GM12878 (cell line): ENCODE data around the gene SNX10. TPM values are rescaled to one million over a fixed set of nuclear protein-coding genes. Genes with fewer than 3 reads are reported as not detected.

Experiments used
- ATAC-seq: fragments of 200-7000 bp; cut with Tn5 transposase; 3 replicates; pipeline ENCODE4 v1.9.1; 2020; ENCODE audit warnings: mild to moderate bottlenecking, moderate library complexity
- BruUV-seq: library from RNA; stranded (reverse); fragments of 400-500 nt; replicated peaks from 2 replicates; lab custom pipeline; 2021; lab: Mats Ljungman, UMichigan
- CTCF ChIA-PET: fragments of 300-600 bp; sonication (Branson Sonifier 250); formaldehyde crosslinking; extraction: SDS; loops from one replicate; lab custom pipeline; 2021; ENCODE audit warnings: inconsistent platforms; lab: Yijun Ruan, JAX
- POLR2A ChIA-PET: fragments of 350-600 bp; formaldehyde crosslinking; extraction: SDS; loops from one replicate; lab custom pipeline; 2021; ENCODE audit warnings: inconsistent platforms; lab: Charles Lee
- RAD21 ChIA-PET: fragments of 300-600 bp; sonication (Branson Sonifier 250); formaldehyde crosslinking; loops from one replicate; lab custom pipeline; 2023; ENCODE audit warnings: antibody characterized with exemption; ENCODE audit not compliant: unreplicated experiment; lab: Charles Lee
- SMC1A ChIA-PET: fragments of 300-600 bp; sonication (Branson Sonifier 250); formaldehyde crosslinking; loops from one replicate; lab custom pipeline; 2023; ENCODE audit not compliant: unreplicated experiment, uncharacterized antibody; lab: Charles Lee
- DNase-seq: peaks from one replicate; pipeline ENCODE4 v3.0.0-alpha.2; 2011; ENCODE audit warnings: low read depth, low spot score
- FAIRE-seq: peaks from 3 replicates; lab custom pipeline; 2011; peaks lifted over from hg19 to GRCh38; lab: Jason Lieb, UNC
- H2AFZ ChIP-seq: 2 replicates; pipeline ENCODE4 v1.6.0; 2011; ENCODE audit warnings: low read depth, low read length, control low read depth; ENCODE audit not compliant: control insufficient read depth
- H3K27ac ChIP-seq: 2 replicates; pipeline ENCODE4 v1.5.1; 2011; ENCODE audit warnings: control low read depth; ENCODE audit not compliant: control insufficient read depth, insufficient read depth
- H3K27me3 ChIP-seq, 2 experiments: replicated peaks in 1 of 2; 2 replicates each; pipeline versions ENCODE4 v1.6.0 to v1.6.1; 2011; ENCODE audit warnings: low read length in 1 of 2; ENCODE audit not compliant: control insufficient read depth in 2 of 2, insufficient read depth in 2 of 2
- H3K36me3 ChIP-seq, 2 experiments: 2 replicates each; pipeline ENCODE4 v1.5.1; 2011; ENCODE audit warnings: low read length in 1 of 2; ENCODE audit not compliant: control insufficient read depth in 2 of 2, insufficient read depth in 2 of 2
- H3K4me1 ChIP-seq: 2 replicates; pipeline ENCODE4 v1.6.1; 2011; ENCODE audit warnings: mild to moderate bottlenecking, low read length, moderate library complexity, mixed read lengths; ENCODE audit not compliant: control insufficient read depth, insufficient read depth
- H3K4me2 ChIP-seq: 2 replicates; pipeline ENCODE4 v1.6.0; 2011; ENCODE audit warnings: control low read depth; ENCODE audit not compliant: control insufficient read depth, insufficient read depth
- H3K4me3 ChIP-seq: fragments of 200-600 bp; sonication (generic); 2 replicates; pipeline ENCODE4 v1.5.1; 2016
- H3K79me2 ChIP-seq: 2 replicates; pipeline ENCODE4 v1.6.0; 2011; ENCODE audit warnings: low read length; ENCODE audit not compliant: control insufficient read depth, insufficient read depth
- H3K9ac ChIP-seq: 2 replicates; pipeline ENCODE4 v1.8.0; 2011; ENCODE audit warnings: low read length, control low read depth, mixed read lengths; ENCODE audit not compliant: control insufficient read depth, insufficient read depth
- H3K9me3 ChIP-seq: replicated peaks from 3 replicates; pipeline ENCODE4 v1.5.1; 2011; ENCODE audit warnings: mild to moderate bottlenecking, low read length; ENCODE audit not compliant: control insufficient read depth, insufficient read depth
- H4K20me1 ChIP-seq: 2 replicates; pipeline ENCODE4 v1.6.0; 2011; ENCODE audit not compliant: control insufficient read depth, insufficient read depth
- CHD1 ChIP-seq: IDR thresholded peaks from 2 replicates; pipeline ENCODE4 v1.6.1; 2012; ENCODE audit warnings: low read depth, low read length, improper control_type of control experiment
- CUX1 ChIP-seq: IDR thresholded peaks from 2 replicates; pipeline ENCODE4 v1.6.1; 2012; ENCODE audit warnings: improper control_type of control experiment, low read depth, low read length; ENCODE audit not compliant: insufficient replicate concordance
- IRF5 ChIP-seq: fragments of 450-650 bp; IDR thresholded peaks from 2 replicates; pipeline ENCODE4 v1.6.1; 2017; ENCODE audit warnings: borderline replicate concordance
- MXI1 ChIP-seq: fragments of 150-350 bp; IDR thresholded peaks from 2 replicates; pipeline ENCODE4 v1.6.1; 2011; ENCODE audit warnings: low read depth, mild to moderate bottlenecking, inconsistent platforms, low read length, improper control_type of control experiment
- RCOR1 ChIP-seq: conservative IDR thresholded peaks from 2 replicates; pipeline ENCODE4 v1.6.1; 2012; ENCODE audit warnings: low read depth, low read length, improper control_type of control experiment
- ZNF592 ChIP-seq: fragments of 450-650 bp; IDR thresholded peaks from 2 replicates; pipeline ENCODE4 v1.6.1; 2017; ENCODE audit warnings: mild to moderate bottlenecking, moderate library complexity
- WGBS: methylation state at CpG from one replicate; pipeline ENCODE4 v1.1.6; 2016; ENCODE audit warnings: low lambda C conversion rate; ENCODE audit not compliant: insufficient replicate concordance, insufficient coverage; ENCODE audit errors: missing lambda C conversion rate; 5-methylcytosine and 5-hydroxymethylcytosine counted together
- in situ Hi-C: fragments of 300-500 bp; cut with MboI; formaldehyde crosslinking; loops from 9 replicates; pipeline ENCODE4 v1.14.3; 2018; ENCODE audit warnings: mixed read lengths
- intact Hi-C: fragments of 100-400 bp; cut with micrococcal nuclease; formaldehyde crosslinking; loops from one replicate; pipeline ENCODE4 v1.14.2; 2022; ENCODE audit not compliant: unreplicated experiment
- polyA plus RNA-seq, 11 experiments: library from polyadenylated mRNA; depleted of rRNA in 4 of 11; unstranded in 6 of 11; stranded (reverse) in 5 of 11; fragments of >200 nt; fragmentation: Nextera tagmentation in 4 of 11; fragmentation: Illumina TruSeq in 1 of 11; extraction: Ambion mirVana in 4 of 11; extraction: Trizol in 1 of 11; gene quantifications; 1 replicate in 1 of 11; 2 replicates in 10 of 11; pipeline versions ENCODE4 v1.2.1 to v1.2.3, GENCODE V29; 2011 to 2016; ENCODE audit warnings: inconsistent platforms in 2 of 11, missing spikeins in 2 of 11, low read depth in 1 of 11
- total RNA-seq, 4 experiments: library from RNA; depleted of rRNA in 3 of 4; stranded (reverse); fragments of >200 nt in 3 of 4; fragmentation: Illumina TruSeq in 1 of 4; extraction: Trizol in 1 of 4; gene quantifications; 2 replicates each; pipeline versions ENCODE4 v1.2.1 to v1.2.3, GENCODE V29; 2013 to 2021

Gene SNX10
- total and polyA plus RNA-seq, 10 of the 15 experiments (the other 5 are each of a cell fraction or from before 2014, with no cell fraction given): 22.0 to 56.2 (median 30.1) TPM

GRCh38 chr7:26417911-26418413, 126.3 kb downstream of the SNX10 start:
- no peak overlapping the region for H3K9ac ChIP-seq

More at GRCh38 chr7:26417911-26418413, 126.3 kb downstream of the SNX10 start:
- Histone ChIP-seq H3K36me3 (no peaks in the 10 kb centered on the region), H3K27me3 (peaks cover 0 to 2% of the 10 kb centered on the region in 2 experiments; a peak in 2 of 4 replicates), H3K4me2 (no peak overlapping the region), H4K20me1 (no peaks in the 10 kb centered on the region), H3K4me3 (no peak overlapping the region), H3K79me2 (no peaks in the 10 kb centered on the region), H3K9me3 (no peaks in the 10 kb centered on the region), H3K27ac (no peak overlapping the region), H2AFZ (no peak overlapping the region), H3K4me1 (no peaks in the 10 kb centered on the region)
- DNase-seq: no peak
- TF ChIP-seq MXI1: no peak
- TF ChIP-seq ZNF592: no peak
- TF ChIP-seq RCOR1: no peak
- TF ChIP-seq CHD1: no peak
- TF ChIP-seq IRF5: no peak
- no peak for TF ChIP-seq CUX1
- ChIA-PET SMC1A (interaction anchor here (1.0 to 1.6 kb wide), 3 partner anchors 9 to 29 kb away, joined by 3 to 4 read pairs (median 4); no protein-coding TSS in a partner anchor), POLR2A (no interaction called here), CTCF (no interaction called here), RAD21 (no interaction called here)
- in situ Hi-C loops (no loop called here), intact Hi-C loops (no loop called here)
- no TSS peak for BruUV-seq
- WGBS: 41% methylated on average over 5 of the region's 5 CpGs
- ATAC-seq: no peak
- no peak for FAIRE-seq
